Transverse colon (tissue), 4 donors: ENCODE results near the gene FBLN2. TPM values are rescaled to one million over a fixed set of nuclear protein-coding genes. Genes with fewer than 3 reads are reported as not detected.

Source experiments
- DNase-seq: peaks from one replicate; pipeline ENCODE4 v3.0.0-alpha.2; 2019
- H3K27ac ChIP-seq, 4 donors: fragments of 200-600 bp; sonication (generic); 2 replicates each; pipeline ENCODE4 v1.5.1; 2016 to 2018; ENCODE audit warnings: inconsistent platforms in 4 of 4
- H3K27me3 ChIP-seq: fragments of 200-600 bp; sonication (generic); 2 replicates; pipeline ENCODE4 v1.5.1; 2017; ENCODE audit warnings: inconsistent platforms
- H3K36me3 ChIP-seq, 4 donors: fragments of 200-600 bp; sonication (generic); 2 replicates each; pipeline ENCODE4 v1.5.1; 2017 to 2019; ENCODE audit warnings: inconsistent platforms in 4 of 4
- H3K4me1 ChIP-seq, 4 donors: fragments of 200-600 bp; sonication (generic); 2 replicates each; pipeline ENCODE4 v1.5.1; 2017 to 2020; ENCODE audit warnings: inconsistent platforms in 4 of 4
- H3K4me3 ChIP-seq, 4 donors: fragments of 200-600 bp; sonication (generic); 1 replicate in 1 of 4; 2 replicates in 3 of 4; pipeline versions ENCODE4 v1.5.1 to v1.6.1; 2017 to 2019; ENCODE audit warnings: inconsistent platforms in 4 of 4
- H3K9me3 ChIP-seq, 2 donors: fragments of 200-600 bp; sonication (generic); 2 replicates each; pipeline ENCODE4 v1.5.1; 2017 to 2019; ENCODE audit warnings: inconsistent platforms in 2 of 2
- EP300 ChIP-seq: sonication (generic); formaldehyde crosslinking; IDR thresholded peaks from one replicate; pipeline ENCODE4 v1.6.1; 2017; ENCODE audit warnings: antibody characterized with exemption, low read depth
- POLR2A ChIP-seq: fragments of 450-650 bp; IDR thresholded peaks from one replicate; pipeline ENCODE4 v1.6.1; 2016; ENCODE audit warnings: antibody characterized with exemption, mild to moderate bottlenecking, moderate library complexity
- POLR2AphosphoS5 ChIP-seq, 3 donors: sonication (generic); formaldehyde crosslinking; IDR thresholded peaks; one replicate each; pipeline ENCODE4 v1.6.1; 2016; ENCODE audit warnings: antibody characterized with exemption in 3 of 3
- WGBS, 2 donors: methylation state at CpG; one replicate each; pipeline ENCODE4 v1.1.5; 2018; ENCODE audit warnings: low coverage in 1 of 2; 5-methylcytosine and 5-hydroxymethylcytosine counted together
- in situ Hi-C, 4 donors: fragments of 200-750 bp; cut with MboI; loops; one replicate each; pipeline versions ENCODE4 v1.15.0 to v1.15.1; 2017; ENCODE audit warnings: low sequenced_read_pairs in 3 of 4, low pct_ligation_motif_present in 1 of 4, low pct_unique_long_range_greater_than_20kb in 1 of 4
- intact Hi-C: fragments of 100-400 bp; cut with DNase I; formaldehyde crosslinking; loops from one replicate; pipeline ENCODE4 v1.15.1; 2023; ENCODE audit warnings: low total_unique reads
- total RNA-seq, 4 donors: library from RNA; depleted of rRNA; stranded (reverse); fragments of >200 nt; gene quantifications; one replicate each; pipeline ENCODE4 v1.1.0, GENCODE V29; 2016
- TF ChIP-seq, protein P1 (sequence below), 5 experiments: fragments of 200-600 bp in 3 of 5; fragments of 450-650 bp in 2 of 5; sonication (generic) in 3 of 5; IDR thresholded peaks; 1 replicate in 2 of 5; 2 replicates in 3 of 5; pipeline ENCODE4 v1.5.1; 2016 to 2017; ENCODE audit warnings: antibody characterized with exemption in 5 of 5, inconsistent platforms in 3 of 5, mild to moderate bottlenecking in 2 of 5, moderate library complexity in 1 of 5

Gene FBLN2
- total RNA-seq, 4 donors from 2014 or later, result 23.0 to 51.5 (median 31.4) TPM

DNA sequence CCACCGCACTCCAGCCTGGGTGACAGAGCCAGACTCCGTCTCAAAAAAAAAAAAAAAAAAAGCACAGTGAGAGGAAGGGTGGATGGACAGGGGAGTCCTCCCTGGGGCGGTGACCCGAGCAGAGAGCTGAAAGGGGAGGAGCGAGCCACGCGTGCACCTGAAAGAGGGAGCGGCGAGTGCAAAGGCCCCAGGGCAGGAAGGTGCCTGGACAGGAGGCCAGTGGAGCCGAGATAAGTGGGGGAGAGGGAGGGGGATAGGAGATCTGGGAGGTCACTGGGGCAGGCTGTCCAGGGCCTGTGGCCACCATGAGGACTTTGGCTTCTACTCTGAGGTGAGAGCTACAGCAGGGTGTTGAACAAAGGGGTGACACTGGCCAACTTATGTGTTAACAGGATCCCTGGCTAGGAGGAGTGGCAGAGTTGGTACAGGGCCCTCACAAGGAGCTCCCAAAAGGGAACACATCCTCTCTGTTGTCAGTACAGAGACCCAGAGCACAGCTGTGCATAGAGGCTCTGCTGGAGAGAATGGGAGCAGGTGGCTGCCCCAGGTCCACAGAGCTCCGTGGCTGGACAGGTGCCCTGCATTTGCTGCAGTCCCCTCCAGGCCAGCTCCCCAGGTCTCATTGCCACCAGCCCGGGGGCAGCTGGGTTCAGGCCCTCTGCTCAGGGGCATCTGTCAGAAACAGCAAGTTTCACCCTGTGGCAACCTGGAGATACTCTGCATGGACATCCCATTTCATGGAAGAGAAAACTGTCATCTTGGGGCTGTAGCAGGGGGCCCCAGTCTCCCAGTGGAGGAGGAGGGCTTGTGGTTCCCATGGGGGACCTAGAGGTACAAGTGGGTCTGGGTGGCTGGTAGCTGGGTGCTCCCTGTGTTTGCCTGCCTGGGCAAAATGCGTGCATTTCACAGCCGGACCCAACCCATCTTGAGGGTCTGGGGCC lies 28.5 kb downstream of the FBLN2 start:
- in situ Hi-C loops (no loop called here), intact Hi-C loops (no loop called here)
- no peaks in the 10 kb centered on the region for H3K9me3 ChIP-seq
- H3K27ac ChIP-seq, result no peak overlapping the region
- 94 to 95% methylated on average over 8 to 14 of the region's 14 CpGs for WGBS, 2 donors
- H3K36me3 ChIP-seq, result no peaks in the 10 kb centered on the region
- no peaks in the 10 kb centered on the region for H3K27me3 ChIP-seq
- TF ChIP-seq, protein P1, sequence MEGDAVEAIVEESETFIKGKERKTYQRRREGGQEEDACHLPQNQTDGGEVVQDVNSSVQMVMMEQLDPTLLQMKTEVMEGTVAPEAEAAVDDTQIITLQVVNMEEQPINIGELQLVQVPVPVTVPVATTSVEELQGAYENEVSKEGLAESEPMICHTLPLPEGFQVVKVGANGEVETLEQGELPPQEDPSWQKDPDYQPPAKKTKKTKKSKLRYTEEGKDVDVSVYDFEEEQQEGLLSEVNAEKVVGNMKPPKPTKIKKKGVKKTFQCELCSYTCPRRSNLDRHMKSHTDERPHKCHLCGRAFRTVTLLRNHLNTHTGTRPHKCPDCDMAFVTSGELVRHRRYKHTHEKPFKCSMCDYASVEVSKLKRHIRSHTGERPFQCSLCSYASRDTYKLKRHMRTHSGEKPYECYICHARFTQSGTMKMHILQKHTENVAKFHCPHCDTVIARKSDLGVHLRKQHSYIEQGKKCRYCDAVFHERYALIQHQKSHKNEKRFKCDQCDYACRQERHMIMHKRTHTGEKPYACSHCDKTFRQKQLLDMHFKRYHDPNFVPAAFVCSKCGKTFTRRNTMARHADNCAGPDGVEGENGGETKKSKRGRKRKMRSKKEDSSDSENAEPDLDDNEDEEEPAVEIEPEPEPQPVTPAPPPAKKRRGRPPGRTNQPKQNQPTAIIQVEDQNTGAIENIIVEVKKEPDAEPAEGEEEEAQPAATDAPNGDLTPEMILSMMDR (IDR thresholded peaks at IDR 0.05), result no peak
- TF ChIP-seq POLR2AphosphoS5 (IDR thresholded peaks at IDR 0.05), result no peak
- no peak for TF ChIP-seq POLR2A
- TF ChIP-seq EP300, result no peak
- H3K4me3 ChIP-seq, result no peak overlapping the region
- no peaks in the 10 kb centered on the region for H3K4me1 ChIP-seq
- no peak for DNase-seq

DNA sequence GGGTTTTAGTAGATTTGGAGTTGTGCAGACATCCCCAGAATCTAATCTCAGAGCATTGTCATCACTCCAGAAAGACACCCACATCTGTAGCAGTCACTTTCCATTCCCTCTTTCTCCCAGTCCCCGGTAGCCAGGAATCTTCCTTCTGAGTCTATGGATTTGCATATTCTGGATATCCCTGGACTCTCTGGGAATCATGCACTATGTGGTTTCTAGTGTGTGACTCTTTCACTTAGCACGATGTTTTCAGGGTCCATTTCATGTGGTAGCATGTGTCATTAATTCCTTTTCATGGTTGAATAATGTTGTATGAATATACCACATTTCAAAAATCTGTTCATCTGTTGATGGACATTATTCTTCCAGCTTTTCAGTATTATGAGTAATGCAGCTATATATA lies 29.3 kb downstream of the FBLN2 start:
- Histone ChIP-seq H3K4me3 (no peak overlapping the region), H3K27me3 (no peaks in the 10 kb centered on the region), H3K9me3 (no peaks in the 10 kb centered on the region), H3K36me3 (no peaks in the 10 kb centered on the region), H3K27ac (no peak overlapping the region), H3K4me1 (no peaks in the 10 kb centered on the region)
- in situ Hi-C loops (no loop called here), intact Hi-C loops (no loop called here)
- 57 to 60% methylated on average over 2 of the region's 2 CpGs for WGBS, 2 donors
- DNase-seq, result no peak
- no peak for TF ChIP-seq EP300
- no peak for TF ChIP-seq POLR2AphosphoS5 (IDR thresholded peaks at IDR 0.05)
- TF ChIP-seq POLR2A, result no peak
- TF ChIP-seq, protein P1 (IDR thresholded peaks at IDR 0.05), result no peak

DNA sequence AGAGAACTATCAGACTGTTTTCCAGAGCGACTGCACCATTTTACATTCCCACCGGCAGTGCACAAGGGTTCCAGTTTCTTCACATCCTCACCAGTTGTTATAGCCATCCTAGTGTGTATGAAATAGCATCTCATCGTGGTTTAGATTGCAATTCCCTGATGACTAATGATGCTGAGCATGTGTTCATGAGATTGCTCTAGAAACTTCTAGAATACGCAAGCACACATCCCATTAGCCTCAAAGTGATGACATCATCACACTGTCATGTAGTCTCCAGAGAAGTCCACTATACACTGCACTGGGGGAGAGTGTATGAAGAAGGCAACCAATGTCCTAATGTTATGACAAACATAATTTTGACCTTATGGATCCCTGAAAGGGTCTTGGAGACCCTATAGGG lies 30.1 kb downstream of the FBLN2 start:
- H3K9me3 ChIP-seq, result no peaks in the 10 kb centered on the region
- H3K36me3 ChIP-seq, result no peaks in the 10 kb centered on the region
- H3K27ac ChIP-seq, result no peak overlapping the region
- in situ Hi-C loops, result no loop called here
- TF ChIP-seq EP300, result no peak
- H3K27me3 ChIP-seq, result no peaks in the 10 kb centered on the region
- H3K4me3 ChIP-seq, result no peak overlapping the region
- no peak for DNase-seq
- H3K4me1 ChIP-seq, result no peaks in the 10 kb centered on the region
- intact Hi-C loops, result no loop called here
- WGBS, 2 donors, result 80 to 81% methylated on average over 1 to 4 of the region's 4 CpGs

DNA sequence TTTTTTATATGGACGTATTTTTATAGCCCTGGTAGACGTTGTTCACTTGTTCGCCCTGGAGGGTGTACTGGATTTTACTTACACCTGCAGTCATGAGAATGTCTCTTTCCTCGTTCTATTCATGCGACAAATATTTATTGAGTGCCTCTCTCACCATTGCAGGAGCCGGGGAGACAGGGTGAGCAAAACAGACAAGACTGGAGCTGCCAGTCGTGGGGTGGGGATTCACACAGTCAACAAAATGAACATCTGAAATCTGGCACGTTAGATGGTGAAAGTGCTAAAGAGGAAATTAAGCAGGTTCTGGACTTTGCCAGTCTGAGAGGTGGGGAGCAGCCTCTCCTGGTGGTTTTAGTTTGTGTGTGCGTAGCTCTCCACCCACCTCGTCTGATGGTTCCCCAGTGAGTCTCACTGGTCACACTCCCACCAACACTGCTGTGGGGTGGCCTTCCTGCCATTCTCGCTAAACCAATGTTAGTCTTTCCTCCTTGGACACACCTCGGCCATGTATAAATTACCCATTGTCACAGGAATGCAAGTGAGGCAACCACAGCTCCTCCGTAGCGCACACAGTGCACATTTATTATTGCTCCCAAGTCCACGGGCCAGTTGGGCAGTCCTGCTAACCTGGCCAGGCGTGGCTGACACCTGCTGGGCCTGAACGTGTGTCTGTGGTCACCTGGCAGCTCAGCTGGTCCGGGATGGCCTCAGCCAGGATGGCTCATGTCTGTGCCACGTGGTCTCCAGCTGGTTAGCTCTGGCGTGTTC lies 31.5 kb downstream of the FBLN2 start:
- Histone ChIP-seq H3K27ac (no peak overlapping the region), H3K36me3 (no peaks in the 10 kb centered on the region), H3K4me1 (no peaks in the 10 kb centered on the region), H3K27me3 (no peaks in the 10 kb centered on the region), H3K4me3 (no peak overlapping the region), H3K9me3 (no peaks in the 10 kb centered on the region)
- intact Hi-C loops (no loop called here), in situ Hi-C loops (no loop called here)
- TF ChIP-seq EP300 (no peak), POLR2A (no peak), POLR2AphosphoS5 (IDR thresholded peaks at IDR 0.05) (no peak)
- TF ChIP-seq, protein P1 (IDR thresholded peaks at IDR 0.05), result no peak
- no peak for DNase-seq
- 25 to 41% methylated on average over 16 to 20 of the region's 20 CpGs for WGBS, 2 donors
